ENCODE data around the gene NRXN2.

DNA sequence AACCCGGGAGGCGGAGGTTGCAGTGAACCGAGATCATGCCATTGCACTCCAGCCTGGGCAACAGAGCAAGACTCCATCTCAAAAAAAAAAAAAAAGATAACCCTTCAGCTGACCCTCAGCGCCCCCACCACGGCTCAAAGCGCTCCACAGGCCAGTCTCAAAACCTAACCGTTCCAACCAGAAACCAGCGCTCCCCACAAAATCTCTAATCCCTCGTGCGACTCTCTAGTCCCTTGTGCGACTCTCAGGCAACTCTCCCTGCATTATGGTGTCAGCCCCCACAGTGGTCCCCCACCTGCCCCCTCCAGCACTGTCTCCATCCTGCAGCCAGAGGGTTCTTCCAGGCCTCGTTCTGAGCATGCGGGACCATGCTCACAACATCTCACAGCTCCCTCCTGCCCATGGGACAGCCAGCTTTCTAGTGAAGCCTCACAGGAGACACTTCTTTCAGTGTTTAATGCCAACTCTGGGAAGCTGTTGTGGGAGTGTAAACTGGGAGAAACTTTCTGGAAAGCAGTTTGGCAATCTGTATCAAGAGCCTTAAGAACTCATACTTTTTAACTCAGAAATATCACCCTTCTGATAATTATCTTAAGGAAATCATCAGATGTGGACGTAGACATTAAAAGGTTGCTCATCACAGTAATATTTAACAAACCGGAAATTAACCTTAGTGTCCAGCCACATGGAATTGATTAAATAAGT, 25.1 kb upstream of the NRXN2 start:
- TF ChIP-seq FOXM1 (IDR thresholded peaks at IDR 0.05; ENCODE audit: borderline replicate concordance, low read depth) = no peak
- no peak for TF ChIP-seq CEBPB (IDR thresholded peaks at IDR 0.05)
- TF ChIP-seq TEAD4 (IDR thresholded peaks at IDR 0.05) = no peak
- no peak for TF ChIP-seq MAX (IDR thresholded peaks at IDR 0.05)
- TF ChIP-seq EP300 (IDR thresholded peaks at IDR 0.05; ENCODE audit: borderline replicate concordance) = no peak
- no peak for TF ChIP-seq USF1 (IDR thresholded peaks at IDR 0.05)
- TF ChIP-seq REST (IDR thresholded peaks at IDR 0.05; ENCODE audit: low read depth) = no peak
- TF ChIP-seq RAD21 (IDR thresholded peaks at IDR 0.05; ENCODE audit: low read depth) = no peak

All from Ishikawa (cell line).